Lung (tissue), 12 donors: ENCODE results near the gene DPYSL4. TPM values are rescaled to one million over a fixed set of nuclear protein-coding genes. Genes with fewer than 3 reads are reported as not detected.

Source experiments
- ATAC-seq: fragments of 200-7000 bp; cut with Tn5 transposase; one replicate; pipeline ENCODE4 v1.9.1; 2020; ENCODE audit warnings: moderate number of reproducible peaks; ENCODE audit not compliant: insufficient read depth, low FRiP score
- DNase-seq, 3 donors: peaks; one replicate each; pipeline ENCODE4 v3.0.0-alpha.2; 2013 to 2017
- H3K27ac ChIP-seq, 2 donors: one replicate each; pipeline ENCODE4 v1.5.1; 2013; ENCODE audit warnings: mild to moderate bottlenecking in 2 of 2, moderate library complexity in 2 of 2, control low read depth in 1 of 2, inconsistent platforms in 1 of 2, low read depth in 1 of 2, low read length in 1 of 2
- H3K27me3 ChIP-seq, 3 donors: one replicate each; pipeline ENCODE4 v1.5.1; 2013; ENCODE audit warnings: low read length in 2 of 3; ENCODE audit not compliant: control insufficient read depth in 3 of 3, insufficient read depth in 3 of 3
- H3K36me3 ChIP-seq, 4 donors: one replicate each; pipeline ENCODE4 v1.5.1; 2013; ENCODE audit warnings: low read length in 4 of 4, mild to moderate bottlenecking in 1 of 4, moderate library complexity in 1 of 4; ENCODE audit not compliant: control insufficient read depth in 4 of 4, insufficient read depth in 4 of 4
- H3K4me1 ChIP-seq, 5 donors: one replicate each; pipeline ENCODE4 v1.5.1; 2013; ENCODE audit warnings: low read length in 5 of 5, mild to moderate bottlenecking in 2 of 5, moderate library complexity in 1 of 5; ENCODE audit not compliant: control insufficient read depth in 5 of 5, insufficient read depth in 5 of 5
- H3K4me3 ChIP-seq: one replicate; pipeline ENCODE4 v1.5.1; 2013; ENCODE audit warnings: mild to moderate bottlenecking, control low read depth, moderate library complexity
- H3K9ac ChIP-seq, 2 donors: one replicate each; pipeline ENCODE4 v1.5.1; 2013; ENCODE audit warnings: low read length in 2 of 2, control low read depth in 1 of 2; ENCODE audit not compliant: insufficient read depth in 1 of 2
- H3K9me3 ChIP-seq, 4 donors: one replicate each; pipeline ENCODE4 v1.5.1; 2013; ENCODE audit warnings: low read length in 3 of 4, mild to moderate bottlenecking in 1 of 4, moderate library complexity in 1 of 4; ENCODE audit not compliant: control insufficient read depth in 4 of 4, insufficient read depth in 3 of 4
- CTCF ChIP-seq: IDR thresholded peaks from 2 replicates; pipeline ENCODE4 v1.5.1; 2012; ENCODE audit warnings: mild to moderate bottlenecking; ENCODE audit errors: control extremely low read depth, extremely low read depth
- WGBS, 2 donors: extraction: QIAGEN DNeasy Blood & Tissue Kit; methylation state at CpG; one replicate each; pipeline ENCODE4 v1.1.7; 2013; 5-methylcytosine and 5-hydroxymethylcytosine counted together
- polyA plus RNA-seq, 2 donors: library from polyadenylated mRNA; stranded (reverse); fragments of 200-250 nt; gene quantifications; one replicate each; pipeline ENCODE4 v1.2.1, GENCODE V29; 2013
- total RNA-seq, 2 donors: library from RNA; depleted of rRNA in 1 of 2; stranded (reverse); fragments of >200 nt in 1 of 2; gene quantifications; one replicate each; pipeline ENCODE4 v1.2.1, GENCODE V29; 2014 to 2021
- donor health status: control.
- donor health status: control.
- donor health status: Bipolar disorder and iron deficiency.
- donor health status: healthy.
- donor health status: DM: yes; HTN: yes; CAD: no.

DPYSL4 gene
- total and polyA plus RNA-seq, 4 donors = 0.33 to 1.5 (median 1.3) TPM

- Histone ChIP-seq H3K4me3 (no peak overlapping the region), H3K36me3 (no peaks in the 10 kb centered on the region), H3K27ac (no peak overlapping the region), H3K9ac (no peak overlapping the region), H3K4me1 (peaks cover 0 to 5% (median 0%) of the 10 kb centered on the region in 5 donors), H3K27me3 (no peaks in the 10 kb centered on the region), H3K9me3 (no peaks in the 10 kb centered on the region)
- ATAC-seq = no peak
- no peak for DNase-seq
- TF ChIP-seq CTCF = no peak
- 93 to 96% methylated on average over 17 of the region's 17 CpGs for WGBS, 2 donors
These were observed 65.7 kb downstream of the DPYSL4 start for GRCh38 chr10:132252412-132252811.

GRCh38 chr10:132253092-132253687, 66.4 kb downstream of the DPYSL4 start:
- Histone ChIP-seq H3K4me3 (no peak overlapping the region), H3K27ac (no peak overlapping the region), H3K9me3 (no peaks in the 10 kb centered on the region), H3K4me1 (peaks cover 0 to 5% (median 0%) of the 10 kb centered on the region in 5 donors), H3K9ac (no peak overlapping the region), H3K27me3 (no peaks in the 10 kb centered on the region), H3K36me3 (no peaks in the 10 kb centered on the region)
- WGBS, 2 donors = 66 to 73% methylated on average over 14 to 19 of the region's 19 CpGs
- DNase-seq (no peak), ATAC-seq (no peak)
- no peak for TF ChIP-seq CTCF

GRCh38 chr10:132254841-132255240, 68.1 kb downstream of the DPYSL4 start:
- no peak for TF ChIP-seq CTCF
- 60 to 65% methylated on average over 14 of the region's 14 CpGs for WGBS, 2 donors
- no peak for DNase-seq
- Histone ChIP-seq H3K9ac (no peak overlapping the region), H3K4me1 (no peaks in the 10 kb centered on the region), H3K27ac (no peak overlapping the region), H3K9me3 (no peaks in the 10 kb centered on the region), H3K36me3 (no peaks in the 10 kb centered on the region), H3K4me3 (no peak overlapping the region), H3K27me3 (no peaks in the 10 kb centered on the region)
- no peak for ATAC-seq

Other genes with a start within 250 kb of the DPYSL4 start
- 10 to 100 TPM; 29.9 to 38.4 TPM for gene BNIP3, start 205.0 kb upstream of the DPYSL4 start, total RNA-seq
- gene BNIP3, start 205.0 kb upstream of the DPYSL4 start, polyA plus RNA-seq = 10 to 100 TPM; 20.4 to 31.7 TPM
- under 1 TPM; 0.26 to 0.34 TPM for gene JAKMIP3, start 121.0 kb upstream of the DPYSL4 start, total RNA-seq
- gene JAKMIP3, start 121.0 kb upstream of the DPYSL4 start, polyA plus RNA-seq = under 1 TPM; 0.14 to 0.16 TPM
- 10 to 100 TPM in 1 of 2 donors, 1 to 10 TPM in 1; 5.1 to 22.0 TPM for gene STK32C, start 121.0 kb downstream of the DPYSL4 start, total RNA-seq
- gene STK32C, start 121.0 kb downstream of the DPYSL4 start, polyA plus RNA-seq = 10 to 100 TPM; 15.7 to 16.9 TPM
- 10 to 100 TPM; 16.1 to 25.5 TPM for gene LRRC27, start 145.2 kb downstream of the DPYSL4 start, total RNA-seq
- gene LRRC27, start 145.2 kb downstream of the DPYSL4 start, polyA plus RNA-seq = 10 to 100 TPM in 1 of 2 donors, 1 to 10 TPM in 1; 5.8 to 18.3 TPM
- gene PWWP2B, start 210.3 kb downstream of the DPYSL4 start, total RNA-seq = 10 to 100 TPM; 20.1 to 33.4 TPM
- 10 to 100 TPM; 20.1 to 22.1 TPM for gene PWWP2B, start 210.3 kb downstream of the DPYSL4 start, polyA plus RNA-seq